Stimulated activated CD8-positive, alpha-beta memory T cell treated with anti-CD3 and anti-CD28 coated beads, Interleukin-12 subunit alpha, Interleukin-12 subunit beta, amount 100 ng/mL, for 1 hour (primary cell): ENCODE measurements around the gene RAB9B.
A peak's percentile ranks its signal among the peaks of the same experiment; 100 is the strongest.
"Not testable (repeated sequence)": the region's sequence is repeated elsewhere in the genome, so short reads cannot be mapped to it uniquely, and the experiment has no call there.

Source experiments
- DNase-seq: peaks from one replicate; pipeline ENCODE4 v3.0.0-alpha.2; 2020; ENCODE audit warnings: low read depth

RAB9B gene

GRCh38 chrX:103831803-103832544, at the start of gene RAB9B:
TSS of gene RAB9B (minus strand) at chrX:103832257. CDS start at chrX:103825784, 6,473 bp downstream.
- no peak for DNase-seq

DNA sequence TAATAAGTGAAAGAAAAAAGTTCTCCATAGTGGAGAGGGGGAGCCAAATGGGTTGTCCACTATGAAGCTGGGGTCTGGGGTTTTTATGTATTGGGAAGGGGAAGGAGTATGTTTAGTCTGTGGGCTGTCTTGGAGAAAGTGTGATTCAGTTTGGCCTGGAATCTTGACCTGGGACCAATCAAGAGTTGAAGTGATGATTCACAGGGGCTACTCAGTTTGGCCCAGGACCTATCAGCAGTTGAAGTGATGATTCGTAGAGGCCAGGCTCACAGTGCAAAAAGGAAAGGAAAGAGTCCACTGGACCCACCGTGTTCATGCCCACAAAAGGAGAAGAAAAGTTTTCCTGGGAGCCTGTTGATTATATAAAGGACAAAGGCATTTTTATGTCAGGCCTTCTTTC, 47.3 kb upstream of the RAB9B start:
- no peak for DNase-seq

GRCh38 chrX:103878466-103879122, 46.5 kb upstream of the RAB9B start:
- DNase-seq: no peak

- DNase-seq: no peak
Measured at GRCh38 chrX:103877571-103877970, 45.5 kb upstream of the RAB9B start.

- DNase-seq: no peak
Measured at GRCh38 chrX:103864886-103865534, 33.0 kb upstream of the RAB9B start.

GRCh38 chrX:103864149-103864548, 32.1 kb upstream of the RAB9B start:
- no peak for DNase-seq

DNA sequence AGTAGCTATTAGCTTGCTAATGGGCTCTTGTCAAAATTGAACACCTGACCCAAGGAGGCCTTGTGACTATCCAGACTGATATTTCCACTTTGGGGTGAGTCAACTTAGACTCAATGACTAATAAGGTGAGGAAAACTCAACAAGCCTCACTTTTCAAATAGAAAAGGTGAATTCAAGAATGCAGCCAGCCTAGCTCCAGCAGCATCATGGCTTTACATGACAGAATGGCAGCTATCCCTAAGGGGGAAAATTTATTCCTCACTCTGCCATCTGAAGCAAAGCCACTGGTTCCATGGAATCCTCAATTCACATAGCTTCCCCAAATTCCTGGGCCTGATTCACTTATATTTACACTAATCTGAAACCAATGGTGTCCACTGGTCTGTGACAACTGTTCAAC, 29.1 kb upstream of the RAB9B start:
- DNase-seq: no peak

GRCh38 chrX:103849558-103849957, 17.5 kb upstream of the RAB9B start:
- no peak for DNase-seq

GRCh38 chrX:103847174-103847870, 15.3 kb upstream of the RAB9B start:
- no peak for DNase-seq

- no peak for DNase-seq
Measured at GRCh38 chrX:103846386-103846785, 14.3 kb upstream of the RAB9B start.

DNA sequence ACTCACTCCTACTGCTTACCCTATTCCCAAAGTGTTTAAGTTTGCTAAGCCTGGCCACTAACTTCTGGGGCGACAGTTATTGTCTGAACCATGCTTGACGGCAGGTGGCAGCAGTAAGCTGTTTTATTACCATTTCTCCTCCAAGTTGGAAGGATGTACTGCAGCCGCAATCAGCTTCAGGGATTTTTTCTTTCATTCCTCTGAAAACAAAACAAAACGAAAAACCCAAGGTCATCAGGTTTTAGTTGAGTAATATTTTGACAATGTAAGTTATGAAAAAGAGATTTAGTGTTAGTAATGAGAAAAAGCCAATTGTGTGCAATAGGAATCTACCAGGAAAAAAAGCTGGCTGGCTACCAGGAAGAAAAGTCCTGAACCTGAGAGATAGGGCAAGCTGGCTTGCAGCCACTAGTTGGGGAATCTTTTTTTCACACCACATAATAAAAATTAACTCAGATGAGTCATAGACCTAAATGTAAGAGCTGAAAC, 13.2 kb upstream of the RAB9B start:
- peak; percentile 18 for DNase-seq

DNA sequence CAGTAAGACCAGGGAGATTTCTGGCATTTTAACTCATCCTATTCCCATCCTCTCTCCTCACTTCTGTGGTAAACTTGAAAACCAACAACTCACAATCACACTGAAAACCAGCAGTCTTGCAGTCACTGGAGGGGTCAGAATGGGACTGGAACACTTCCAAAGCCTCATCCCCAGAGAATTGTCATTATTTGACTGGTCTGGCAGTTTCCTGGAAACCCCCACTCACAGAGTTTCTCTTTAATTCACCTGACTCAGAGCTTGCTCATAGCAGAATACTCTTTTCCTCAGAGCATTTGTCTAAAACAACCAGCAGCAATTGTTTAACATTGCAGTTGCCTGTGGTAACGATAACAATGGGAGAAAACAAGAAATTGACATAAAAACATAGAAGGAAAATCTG, 7.3 kb upstream of the RAB9B start:
- DNase-seq: no peak

- DNase-seq: peak; percentile 30
Measured at GRCh38 chrX:103831342-103831802, 685 bp downstream of the RAB9B start.

- DNase-seq: no peak
Measured at GRCh38 chrX:103830848-103831247, 1.2 kb downstream of the RAB9B start.

- DNase-seq: no peak
Measured at GRCh38 chrX:103828529-103828928, 3.5 kb downstream of the RAB9B start.

GRCh38 chrX:103825881-103826280, 6.2 kb downstream of the RAB9B start:
- no peak for DNase-seq

DNA sequence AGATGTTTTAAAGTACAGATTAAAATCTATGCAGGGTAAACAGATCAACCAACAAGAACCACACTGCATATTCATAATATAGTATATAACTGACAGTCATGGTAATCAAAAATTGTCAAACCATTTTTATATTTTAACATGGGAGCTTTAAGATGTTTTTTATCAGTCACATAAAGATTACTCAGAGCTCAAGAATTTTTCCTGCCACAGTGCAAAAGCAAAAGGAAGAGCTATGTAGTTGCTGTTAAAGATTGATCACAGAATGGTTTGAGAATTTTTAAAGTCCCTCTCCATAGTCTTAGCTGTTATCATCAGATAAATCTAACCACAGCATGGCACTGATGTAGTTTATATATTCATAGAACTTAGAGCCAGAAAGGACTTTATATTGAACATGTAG, 8.5 kb downstream of the RAB9B start:
- no peak for DNase-seq

- not testable (repeated sequence) for DNase-seq
Measured at GRCh38 chrX:103820802-103821201, 11.3 kb downstream of the RAB9B start.

DNA sequence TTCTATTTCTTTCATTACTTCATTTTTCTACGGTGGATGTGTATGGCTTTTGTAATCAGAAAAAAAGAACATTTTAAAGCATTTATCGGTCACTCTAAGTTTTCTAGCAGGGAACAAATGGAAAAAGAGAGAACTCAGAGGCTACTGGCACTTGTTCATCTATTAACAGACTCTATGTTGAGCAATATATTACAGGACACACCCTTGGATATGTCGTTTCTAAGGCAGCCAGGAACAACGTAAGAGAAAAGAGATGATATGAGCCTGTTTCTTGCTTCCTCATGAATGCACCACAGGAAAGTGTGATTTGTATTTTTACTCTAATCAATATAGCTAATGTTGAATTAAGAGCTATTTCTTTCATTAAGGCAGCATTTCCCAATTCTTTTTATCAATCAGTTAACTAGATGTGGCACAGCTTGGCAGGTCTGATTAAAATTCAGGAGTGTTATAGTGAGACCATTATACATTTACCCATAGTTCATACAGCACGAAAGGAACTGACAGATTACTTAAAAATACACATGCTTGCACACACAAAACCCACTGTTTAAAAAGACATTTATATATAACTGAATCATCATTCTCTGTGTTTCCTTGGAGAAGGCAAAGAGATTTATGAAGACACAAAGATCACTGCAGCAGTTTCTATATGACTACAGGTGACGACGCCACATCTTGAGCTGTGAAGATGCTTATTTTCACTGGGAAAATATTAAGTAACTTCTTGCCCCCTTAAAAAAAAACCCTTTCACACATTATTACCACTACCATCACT, 13.0 kb downstream of the RAB9B start:
- DNase-seq: no peak

- DNase-seq: no peak
Measured at GRCh38 chrX:103817502-103817901, 14.6 kb downstream of the RAB9B start.

DNA sequence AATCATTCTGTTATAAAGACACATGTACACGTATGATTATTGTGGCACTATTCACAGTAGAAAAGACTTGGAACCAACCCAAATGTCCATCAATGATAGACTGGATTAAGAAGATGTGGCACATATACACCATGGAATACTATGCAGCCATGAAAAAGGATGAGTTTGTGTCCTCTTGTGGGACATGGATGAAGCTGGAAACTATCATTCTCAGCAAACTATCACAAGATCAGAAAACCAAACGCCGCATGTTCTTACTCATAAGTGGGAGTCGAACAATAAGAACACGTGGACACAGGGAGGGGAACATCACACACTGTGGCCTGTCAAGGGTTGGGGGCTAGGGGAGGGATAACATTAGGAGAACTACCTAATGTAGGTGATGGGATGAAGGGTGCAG, 15.0 kb downstream of the RAB9B start:
- not testable (repeated sequence) for DNase-seq

DNA sequence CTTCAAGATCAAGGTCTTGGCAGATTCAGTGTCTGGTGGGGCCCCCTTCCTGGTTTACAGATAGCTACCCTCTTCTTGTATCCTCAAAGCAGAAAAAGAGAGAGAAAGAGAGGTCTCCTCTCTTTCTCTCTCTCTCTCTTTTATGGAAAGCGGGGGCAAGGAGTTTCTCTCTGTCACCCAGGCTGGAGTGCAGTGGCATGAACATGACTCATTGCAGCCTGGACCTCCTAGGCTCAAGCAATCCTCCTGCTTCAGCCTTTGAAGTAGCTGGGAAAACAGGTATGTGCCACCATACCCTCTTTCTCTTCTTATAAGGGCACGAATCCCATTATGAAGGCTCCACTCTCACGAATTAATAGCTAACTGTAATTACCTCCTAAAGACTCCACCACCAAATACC, 20.2 kb downstream of the RAB9B start:
- no peak for DNase-seq
